PC-3 (cell line): ENCODE data around the gene ERGIC1. TPM values are rescaled to one million over a fixed set of nuclear protein-coding genes. Genes with fewer than 3 reads are reported as not detected.

ENCODE experiments used
- ATAC-seq: fragments of 200-7000 bp; cut with Tn5 transposase; 2 replicates; pipeline ENCODE4 v1.9.1; 2020; ENCODE audit warnings: mild to moderate bottlenecking, moderate library complexity
- BruUV-seq: library from RNA; stranded (reverse); fragments of 400-500 nt; replicated peaks from 2 replicates; lab custom pipeline; 2021; lab: Mats Ljungman, UMichigan
- CTCF ChIA-PET: fragments of 300-600 bp; sonication (Branson Sonifier 250); formaldehyde crosslinking; loops from one replicate; lab custom pipeline; 2022; ENCODE audit warnings: antibody characterized with exemption; lab: Charles Lee
- POLR2A ChIA-PET: fragments of 300-600 bp; sonication (Branson Sonifier 250); formaldehyde crosslinking; loops from one replicate; lab custom pipeline; 2022; ENCODE audit warnings: antibody characterized with exemption; ENCODE audit not compliant: unreplicated experiment; lab: Charles Lee
- DNase-seq: peaks from one replicate; pipeline ENCODE4 v3.0.0-alpha.2; 2015
- H2AFZ ChIP-seq: fragments of 300-600 bp; sonication (generic); 2 replicates; pipeline ENCODE4 v1.6.0; 2016; ENCODE audit warnings: antibody characterized with exemption, low read length
- H3F3A ChIP-seq: fragments of 300-600 bp; sonication (generic); one replicate; pipeline ENCODE4 v1.6.0; 2017; ENCODE audit warnings: antibody characterized with exemption, low read length, control low read depth, mild to moderate bottlenecking; ENCODE audit not compliant: unreplicated experiment
- H3K27ac ChIP-seq: fragments of 300-600 bp; sonication (generic); 2 replicates; pipeline ENCODE4 v1.5.1; 2016; ENCODE audit warnings: mild to moderate bottlenecking, low read length
- H3K27me3 ChIP-seq: fragments of 300-600 bp; sonication (generic); 2 replicates; pipeline ENCODE4 v1.6.1; 2016; ENCODE audit warnings: low read length, mixed read lengths
- H3K36me3 ChIP-seq: fragments of 300-600 bp; sonication (generic); 2 replicates; pipeline ENCODE4 v1.6.1; 2016; ENCODE audit warnings: low read depth, mixed run types, low read length, mixed read lengths
- H3K4me1 ChIP-seq: fragments of 300-600 bp; sonication (generic); 2 replicates; pipeline ENCODE4 v1.5.1; 2016; ENCODE audit warnings: low read length; ENCODE audit not compliant: insufficient read depth
- H3K4me2 ChIP-seq: fragments of 300-600 bp; sonication (generic); 2 replicates; pipeline ENCODE4 v1.6.0; 2016; ENCODE audit warnings: low read length
- H3K4me3 ChIP-seq: fragments of 300-600 bp; sonication (generic); 2 replicates; pipeline ENCODE4 v1.5.1; 2016; ENCODE audit warnings: mild to moderate bottlenecking, low read length, mixed read lengths
- H3K79me2 ChIP-seq: fragments of 300-600 bp; sonication (generic); 2 replicates; pipeline ENCODE4 v1.6.1; 2017; ENCODE audit warnings: low read length, mixed read lengths
- H3K9ac ChIP-seq: fragments of 300-600 bp; sonication (generic); 2 replicates; pipeline ENCODE4 v1.6.0; 2016; ENCODE audit warnings: mild to moderate bottlenecking, low read length
- H3K9me2 ChIP-seq: fragments of 300-600 bp; sonication (generic); replicated peaks from 2 replicates; pipeline ENCODE4 v1.6.1; 2016; ENCODE audit warnings: mixed run types, low read length, mixed read lengths
- H3K9me3 ChIP-seq: fragments of 300-600 bp; sonication (generic); 2 replicates; pipeline ENCODE4 v1.6.1; 2016; ENCODE audit warnings: low read length, mixed read lengths
- H4K20me1 ChIP-seq: fragments of 300-600 bp; sonication (generic); 2 replicates; pipeline ENCODE4 v1.6.1; 2016; ENCODE audit warnings: low read length, mixed read lengths
- EZH2 ChIP-seq: fragments of 300-600 bp; sonication (generic); IDR thresholded peaks from one replicate; pipeline ENCODE4 v1.6.1; 2017; ENCODE audit warnings: antibody characterized with exemption, mild to moderate bottlenecking, low read length; ENCODE audit not compliant: unreplicated experiment
- EZH2phosphoT487 ChIP-seq: fragments of 300-600 bp; sonication (generic); IDR thresholded peaks from 2 replicates; pipeline ENCODE4 v1.6.1; 2018; ENCODE audit warnings: mild to moderate bottlenecking, antibody characterized with exemption, low read length, borderline replicate concordance
- intact Hi-C: fragments of 100-400 bp; cut with micrococcal nuclease; formaldehyde crosslinking; loops from 2 replicates; pipeline ENCODE4 v1.9.0; 2023
- total RNA-seq: library from RNA; depleted of rRNA; stranded (reverse); fragments of >200 nt; gene quantifications from 2 replicates; pipeline ENCODE4 v1.2.3, GENCODE V29; 2014
- TF ChIP-seq, protein P1 (sequence below): fragments of 300-600 bp; sonication (generic); conservative IDR thresholded peaks from 2 replicates; pipeline ENCODE4 v1.5.1; 2017; ENCODE audit warnings: antibody characterized with exemption, low read depth, mild to moderate bottlenecking, low read length

ERGIC1 gene
- total RNA-seq, 1 experiment from 2014 or later = 148 TPM

DNA sequence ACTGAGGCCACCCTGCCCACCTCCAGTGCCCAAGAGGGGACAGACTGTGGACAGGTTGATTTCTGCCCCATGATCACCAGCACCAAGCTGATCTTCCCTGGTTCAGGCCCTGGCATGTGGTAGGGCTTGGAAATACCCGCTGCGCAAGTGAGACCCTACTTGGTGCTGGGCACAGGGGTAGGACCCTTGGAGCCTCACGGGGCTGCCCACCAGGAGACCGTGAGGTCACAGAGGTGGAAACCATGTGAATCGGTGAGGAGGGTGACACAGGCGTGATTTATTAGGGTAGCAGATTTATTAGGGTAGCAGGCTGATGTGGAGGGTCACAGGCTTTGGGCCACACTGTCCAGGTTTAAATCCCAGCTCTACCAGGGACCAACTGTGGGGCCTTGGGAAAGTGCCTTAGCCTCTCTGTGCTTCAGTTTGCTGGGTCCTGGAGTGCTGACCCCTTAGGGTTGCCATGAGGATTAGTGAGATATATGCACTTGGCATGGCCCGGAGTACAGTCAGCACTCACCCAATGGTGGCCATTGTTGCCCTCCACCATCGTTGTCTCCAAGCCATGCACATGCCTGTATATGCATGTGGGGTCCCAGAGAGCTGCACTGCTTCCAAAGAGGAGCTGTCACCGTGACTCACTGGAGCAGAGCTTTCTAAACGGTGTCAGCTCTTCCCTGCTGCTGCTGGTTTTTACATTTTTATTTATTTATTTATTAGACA lies 42.2 kb upstream of the ERGIC1 start:
- CTCF ChIA-PET = no interaction called here
- H3K27ac ChIP-seq = no peak overlapping the region

DNA sequence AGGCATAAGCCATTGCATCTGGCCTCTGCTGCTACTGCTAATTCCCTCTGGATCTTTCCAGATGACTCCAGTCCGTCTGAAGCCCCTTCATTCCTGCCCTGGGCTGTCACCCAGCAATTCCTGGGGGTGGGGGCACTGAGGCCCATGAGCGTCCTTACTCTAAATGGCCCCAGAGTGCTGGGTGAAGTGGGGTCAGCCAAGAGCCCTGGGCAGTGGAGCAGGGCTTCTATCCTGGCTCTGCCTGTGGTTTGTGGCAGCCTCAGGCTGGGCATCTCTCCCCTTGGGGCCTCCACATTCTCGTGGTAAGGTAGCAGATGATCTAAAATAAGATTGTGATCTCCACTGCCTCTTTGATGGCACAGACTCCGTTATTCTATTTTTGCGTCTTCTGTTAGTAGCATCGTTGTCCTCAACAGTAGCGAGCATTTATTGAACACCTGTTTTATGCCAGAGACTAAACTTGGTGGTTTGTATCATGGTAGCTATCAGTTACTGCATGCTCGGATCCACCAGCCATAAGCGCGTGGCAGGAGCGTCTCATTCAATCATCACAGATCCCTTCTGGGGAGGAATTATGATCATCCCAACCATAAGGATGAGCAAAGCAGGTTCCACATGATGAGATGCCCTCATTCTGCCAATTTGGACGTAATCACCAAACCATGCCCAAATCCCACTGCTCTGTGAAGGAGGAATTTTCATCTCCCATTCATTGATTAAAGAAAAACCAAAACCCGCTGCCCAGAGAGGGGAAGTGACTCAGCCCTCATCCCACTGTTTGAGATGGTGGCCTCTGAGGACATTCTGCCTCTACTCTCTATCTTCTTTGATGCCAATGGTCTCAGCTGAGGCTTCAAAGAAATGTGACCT lies 41.1 kb upstream of the ERGIC1 start:
- Histone ChIP-seq H3F3A (no peaks in the 10 kb centered on the region), H3K9me3 (no peaks in the 10 kb centered on the region), H3K79me2 (no peaks in the 10 kb centered on the region), H3K36me3 (no peaks in the 10 kb centered on the region), H3K4me1 (peaks cover 31% of the 10 kb centered on the region), H2AFZ (no peak overlapping the region), H3K27ac (peak overlapping the region; percentile 84), H4K20me1 (no peaks in the 10 kb centered on the region), H3K4me3 (no peak overlapping the region), H3K27me3 (no peaks in the 10 kb centered on the region), H3K4me2 (no peak overlapping the region), H3K9ac (peak overlapping the region; percentile 56; the same call in 1 of the 2 replicates), H3K9me2 (no peaks in the 10 kb centered on the region)
- DNase-seq (no peak), ATAC-seq (no peak)
- TF ChIP-seq, protein P1, sequence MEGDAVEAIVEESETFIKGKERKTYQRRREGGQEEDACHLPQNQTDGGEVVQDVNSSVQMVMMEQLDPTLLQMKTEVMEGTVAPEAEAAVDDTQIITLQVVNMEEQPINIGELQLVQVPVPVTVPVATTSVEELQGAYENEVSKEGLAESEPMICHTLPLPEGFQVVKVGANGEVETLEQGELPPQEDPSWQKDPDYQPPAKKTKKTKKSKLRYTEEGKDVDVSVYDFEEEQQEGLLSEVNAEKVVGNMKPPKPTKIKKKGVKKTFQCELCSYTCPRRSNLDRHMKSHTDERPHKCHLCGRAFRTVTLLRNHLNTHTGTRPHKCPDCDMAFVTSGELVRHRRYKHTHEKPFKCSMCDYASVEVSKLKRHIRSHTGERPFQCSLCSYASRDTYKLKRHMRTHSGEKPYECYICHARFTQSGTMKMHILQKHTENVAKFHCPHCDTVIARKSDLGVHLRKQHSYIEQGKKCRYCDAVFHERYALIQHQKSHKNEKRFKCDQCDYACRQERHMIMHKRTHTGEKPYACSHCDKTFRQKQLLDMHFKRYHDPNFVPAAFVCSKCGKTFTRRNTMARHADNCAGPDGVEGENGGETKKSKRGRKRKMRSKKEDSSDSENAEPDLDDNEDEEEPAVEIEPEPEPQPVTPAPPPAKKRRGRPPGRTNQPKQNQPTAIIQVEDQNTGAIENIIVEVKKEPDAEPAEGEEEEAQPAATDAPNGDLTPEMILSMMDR = no peak
- TF ChIP-seq EZH2phosphoT487 (no peak), EZH2 (no peak)
- no TSS peak for BruUV-seq
- intact Hi-C loops = no loop called here
- ChIA-PET CTCF (no interaction called here), POLR2A (no interaction called here)

More for the DNA sequence above, 42.2 kb upstream of the ERGIC1 start:
- BruUV-seq = no TSS peak
- H3K4me2 ChIP-seq = no peak overlapping the region
- no peak overlapping the region for H2AFZ ChIP-seq
- no peak overlapping the region for H3K9ac ChIP-seq
- DNase-seq (no peak), ATAC-seq (no peak)
- H3F3A ChIP-seq = no peaks in the 10 kb centered on the region
- no peaks in the 10 kb centered on the region for H3K79me2 ChIP-seq
- no peak overlapping the region for H3K4me3 ChIP-seq
- H3K36me3 ChIP-seq = no peaks in the 10 kb centered on the region
- TF ChIP-seq EZH2 = no peak
- no peak for TF ChIP-seq EZH2phosphoT487
- TF ChIP-seq, protein P1 = no peak
- peaks cover 23% of the 10 kb centered on the region for H3K4me1 ChIP-seq
- no peaks in the 10 kb centered on the region for H3K9me3 ChIP-seq
- intact Hi-C loops = no loop called here
- no peaks in the 10 kb centered on the region for H4K20me1 ChIP-seq
- POLR2A ChIA-PET = no interaction called here
- H3K27me3 ChIP-seq = no peaks in the 10 kb centered on the region
- H3K9me2 ChIP-seq = no peaks in the 10 kb centered on the region
